Testis (tissue), 2 donors: ENCODE results near the gene SLC16A13.

Experiments
- CTCF ChIP-seq, 3 experiments: fragments of 450-650 bp in 2 of 3; fragments of 200-600 bp in 1 of 3; sonication (generic) in 1 of 3; IDR thresholded peaks; one replicate each; pipeline ENCODE4 v1.5.1; 2016 to 2019; ENCODE audit warnings: antibody characterized with exemption in 3 of 3, mild to moderate bottlenecking in 2 of 3, moderate library complexity in 1 of 3
- POLR2A ChIP-seq: fragments of 450-650 bp; IDR thresholded peaks from one replicate; pipeline ENCODE4 v1.6.1; 2017; ENCODE audit warnings: antibody characterized with exemption, mild to moderate bottlenecking, moderate library complexity

- no peak for TF ChIP-seq CTCF (IDR thresholded peaks at IDR 0.05)
- no peak for TF ChIP-seq POLR2A
Measured at GRCh38 chr17:7080456-7081041, 44.7 kb downstream of the SLC16A13 start.
